Breast epithelium (tissue), 4 donors: Measurements from ENCODE around the gene USH1G. TPM values are rescaled to one million over a fixed set of nuclear protein-coding genes. Genes with fewer than 3 reads are reported as not detected.

Source experiments
- DNase-seq, 2 donors: peaks; one replicate each; pipeline ENCODE4 v3.0.0-alpha.2; 2019; ENCODE audit warnings: low spot score in 2 of 2
- H3K27ac ChIP-seq, 2 donors: fragments of 200-600 bp; sonication (generic) in 1 of 2; one replicate each; pipeline ENCODE4 v1.5.1; 2016 to 2019; ENCODE audit warnings: mild to moderate bottlenecking in 1 of 2
- H3K27me3 ChIP-seq, 2 donors: fragments of 200-600 bp; sonication (generic) in 1 of 2; one replicate each; pipeline versions ENCODE4 v1.5.1 to v1.6.0; 2017 to 2019; ENCODE audit warnings: control low read depth in 1 of 2, mild to moderate bottlenecking in 1 of 2
- H3K36me3 ChIP-seq: fragments of 200-600 bp; one replicate; pipeline ENCODE4 v1.5.1; 2019
- H3K4me1 ChIP-seq, 2 donors: fragments of 200-600 bp; sonication (generic); one replicate each; pipeline ENCODE4 v1.5.1; 2016 to 2019; ENCODE audit warnings: control low read depth in 1 of 2
- H3K4me3 ChIP-seq, 3 donors: fragments of 200-600 bp; sonication (generic); 1 replicate in 2 of 3; 2 replicates in 1 of 3; pipeline ENCODE4 v1.5.1; 2016 to 2019; ENCODE audit warnings: mild to moderate bottlenecking in 3 of 3, moderate library complexity in 2 of 3
- H3K9me3 ChIP-seq, 2 donors: fragments of 200-600 bp; sonication (generic) in 1 of 2; one replicate each; pipeline ENCODE4 v1.5.1; 2016 to 2019; ENCODE audit warnings: control low read depth in 1 of 2
- POLR2A ChIP-seq: fragments of 450-650 bp; IDR thresholded peaks from one replicate; pipeline ENCODE4 v1.6.1; 2016; ENCODE audit warnings: antibody characterized with exemption, mild to moderate bottlenecking, moderate library complexity
- POLR2AphosphoS5 ChIP-seq, 3 donors: sonication (generic); formaldehyde crosslinking; IDR thresholded peaks; one replicate each; pipeline ENCODE4 v1.6.1; 2017; ENCODE audit warnings: antibody characterized with exemption in 3 of 3
- intact Hi-C: fragments of 100-400 bp; cut with DNase I; formaldehyde crosslinking; loops from one replicate; pipeline ENCODE4 v1.15.1; 2023; ENCODE audit warnings: low total_unique reads
- total RNA-seq, 3 donors: library from RNA; depleted of rRNA; stranded (reverse); fragments of >200 nt; gene quantifications; one replicate each; pipeline ENCODE4 v1.1.0, GENCODE V29; 2016
- TF ChIP-seq, protein P1 (sequence below), 3 donors: fragments of 450-650 bp; IDR thresholded peaks; one replicate each; pipeline ENCODE4 v1.5.1; 2016 to 2017; ENCODE audit warnings: antibody characterized with exemption in 3 of 3, mild to moderate bottlenecking in 3 of 3, moderate library complexity in 3 of 3

The USH1G gene
- total RNA-seq, 3 donors from 2014 or later, result not detected

- Histone ChIP-seq H3K4me3 (no peak overlapping the region), H3K4me1 (no peaks in the 10 kb centered on the region), H3K27me3 (no peaks in the 10 kb centered on the region), H3K27ac (no peak overlapping the region), H3K9me3 (no peaks in the 10 kb centered on the region), H3K36me3 (no peaks in the 10 kb centered on the region)
- intact Hi-C loops, result no loop called here
- no peak for DNase-seq
- no peak for TF ChIP-seq POLR2A
- TF ChIP-seq POLR2AphosphoS5 (IDR thresholded peaks at IDR 0.05), result no peak
- TF ChIP-seq, protein P1, sequence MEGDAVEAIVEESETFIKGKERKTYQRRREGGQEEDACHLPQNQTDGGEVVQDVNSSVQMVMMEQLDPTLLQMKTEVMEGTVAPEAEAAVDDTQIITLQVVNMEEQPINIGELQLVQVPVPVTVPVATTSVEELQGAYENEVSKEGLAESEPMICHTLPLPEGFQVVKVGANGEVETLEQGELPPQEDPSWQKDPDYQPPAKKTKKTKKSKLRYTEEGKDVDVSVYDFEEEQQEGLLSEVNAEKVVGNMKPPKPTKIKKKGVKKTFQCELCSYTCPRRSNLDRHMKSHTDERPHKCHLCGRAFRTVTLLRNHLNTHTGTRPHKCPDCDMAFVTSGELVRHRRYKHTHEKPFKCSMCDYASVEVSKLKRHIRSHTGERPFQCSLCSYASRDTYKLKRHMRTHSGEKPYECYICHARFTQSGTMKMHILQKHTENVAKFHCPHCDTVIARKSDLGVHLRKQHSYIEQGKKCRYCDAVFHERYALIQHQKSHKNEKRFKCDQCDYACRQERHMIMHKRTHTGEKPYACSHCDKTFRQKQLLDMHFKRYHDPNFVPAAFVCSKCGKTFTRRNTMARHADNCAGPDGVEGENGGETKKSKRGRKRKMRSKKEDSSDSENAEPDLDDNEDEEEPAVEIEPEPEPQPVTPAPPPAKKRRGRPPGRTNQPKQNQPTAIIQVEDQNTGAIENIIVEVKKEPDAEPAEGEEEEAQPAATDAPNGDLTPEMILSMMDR (IDR thresholded peaks at IDR 0.05), result no peak
Measured at GRCh38 chr17:74959826-74960515, 36.9 kb upstream of the USH1G start.

- TF ChIP-seq, protein P1 (IDR thresholded peaks at IDR 0.05), result peak; percentile 82 to 87 (median 86)
- TF ChIP-seq POLR2A (no peak), POLR2AphosphoS5 (IDR thresholded peaks at IDR 0.05) (no peak)
- H3K27ac ChIP-seq, result no peak overlapping the region
- peak; percentile 48 to 83 for DNase-seq
- no peaks in the 10 kb centered on the region for H3K27me3 ChIP-seq
- no peaks in the 10 kb centered on the region for H3K4me1 ChIP-seq
- no peak overlapping the region for H3K4me3 ChIP-seq
- intact Hi-C loops, result no loop called here
- H3K9me3 ChIP-seq, result no peaks in the 10 kb centered on the region
- H3K36me3 ChIP-seq, result no peaks in the 10 kb centered on the region
Measured at GRCh38 chr17:74957935-74958740, 35.1 kb upstream of the USH1G start.

DNA sequence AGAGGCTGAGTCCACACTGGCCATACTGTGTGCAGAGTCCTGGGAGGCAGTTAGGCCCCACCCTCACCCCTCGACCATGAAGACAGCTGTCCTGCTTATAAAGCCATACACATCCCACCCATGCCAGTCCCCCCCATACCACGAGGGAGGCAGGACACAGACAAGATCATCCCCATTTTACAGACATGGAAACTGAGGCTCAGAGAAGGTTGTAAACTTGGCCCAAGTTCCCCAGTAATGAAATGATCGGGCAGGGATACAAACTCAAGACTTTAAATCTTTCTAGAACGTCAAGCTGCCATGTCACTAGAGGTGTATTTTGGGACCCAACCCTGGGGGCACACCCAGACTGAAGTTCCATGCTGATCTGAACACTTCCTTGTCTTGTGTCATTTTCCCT is 33.0 kb upstream of the USH1G start:
- Histone ChIP-seq H3K4me3 (no peak overlapping the region), H3K36me3 (no peaks in the 10 kb centered on the region), H3K4me1 (no peaks in the 10 kb centered on the region), H3K27ac (no peak overlapping the region), H3K27me3 (no peaks in the 10 kb centered on the region), H3K9me3 (no peaks in the 10 kb centered on the region)
- intact Hi-C loops, result no loop called here
- DNase-seq, result no peak
- TF ChIP-seq, protein P1 (IDR thresholded peaks at IDR 0.05), result no peak
- TF ChIP-seq POLR2AphosphoS5 (IDR thresholded peaks at IDR 0.05), result no peak
- TF ChIP-seq POLR2A, result no peak

GRCh38 chr17:74954665-74955421 is 31.8 kb upstream of the USH1G start:
- Histone ChIP-seq H3K27me3 (no peaks in the 10 kb centered on the region), H3K4me1 (no peaks in the 10 kb centered on the region), H3K36me3 (no peaks in the 10 kb centered on the region), H3K9me3 (no peaks in the 10 kb centered on the region), H3K27ac (no peak overlapping the region), H3K4me3 (no peak overlapping the region)
- no peak for DNase-seq
- intact Hi-C loops, result no loop called here
- TF ChIP-seq POLR2A, result no peak
- TF ChIP-seq, protein P1 (IDR thresholded peaks at IDR 0.05), result no peak
- no peak for TF ChIP-seq POLR2AphosphoS5 (IDR thresholded peaks at IDR 0.05)
